PC-9 (cell line): ENCODE data around the gene PDE4D. TPM values are rescaled to one million over a fixed set of nuclear protein-coding genes. Genes with fewer than 3 reads are reported as not detected.

Experiments used
- BruUV-seq: library from RNA; stranded (reverse); fragments of 400-500 nt; replicated peaks from 2 replicates; lab custom pipeline; 2021; lab: Mats Ljungman, UMichigan
- CTCF ChIA-PET: fragments of 300-600 bp; sonication (Branson Sonifier 250); formaldehyde crosslinking; loops from one replicate; lab custom pipeline; 2022; ENCODE audit warnings: antibody characterized with exemption; lab: Charles Lee
- POLR2A ChIA-PET: fragments of 300-600 bp; sonication (Branson Sonifier 250); formaldehyde crosslinking; loops from one replicate; lab custom pipeline; 2022; ENCODE audit warnings: antibody characterized with exemption; ENCODE audit not compliant: unreplicated experiment; lab: Charles Lee
- DNase-seq, 2 experiments: peaks; one replicate each; pipeline versions ENCODE4 v3.0.0 to v3.0.0-alpha.2; 2015 to 2022; ENCODE audit warnings: mixed read lengths in 1 of 2
- H2AFZ ChIP-seq: fragments of 200-600 bp; sonication (generic); 2 replicates; pipeline ENCODE4 v1.8.1; 2017; ENCODE audit warnings: antibody characterized with exemption
- H3F3A ChIP-seq: fragments of 200-600 bp; sonication (generic); 2 replicates; pipeline ENCODE4 v1.8.1; 2017; ENCODE audit warnings: antibody characterized with exemption, mild to moderate bottlenecking, low read depth; ENCODE audit not compliant: insufficient read depth
- H3K27ac ChIP-seq: fragments of 200-600 bp; sonication (generic); 2 replicates; pipeline ENCODE4 v1.6.1; 2016; ENCODE audit warnings: mixed run types
- H3K27me3 ChIP-seq: fragments of 200-600 bp; sonication (generic); 2 replicates; pipeline ENCODE4 v1.6.1; 2016; ENCODE audit warnings: low read depth, mixed run types; ENCODE audit not compliant: insufficient read depth
- H3K36me3 ChIP-seq: fragments of 200-600 bp; sonication (generic); 2 replicates; pipeline ENCODE4 v1.6.1; 2016; ENCODE audit warnings: low read depth, mixed run types
- H3K4me1 ChIP-seq: fragments of 200-600 bp; sonication (generic); replicated peaks from 2 replicates; pipeline ENCODE4 v1.6.1; 2016; ENCODE audit warnings: mixed run types; ENCODE audit not compliant: insufficient read depth
- H3K4me2 ChIP-seq: fragments of 200-600 bp; sonication (generic); 2 replicates; pipeline ENCODE4 v1.6.1; 2017; ENCODE audit warnings: mixed run types
- H3K4me3 ChIP-seq: fragments of 200-600 bp; sonication (generic); 2 replicates; pipeline ENCODE4 v1.6.1; 2016; ENCODE audit warnings: mixed run types
- H3K79me2 ChIP-seq: fragments of 200-600 bp; sonication (generic); 2 replicates; pipeline ENCODE4 v1.6.1; 2017; ENCODE audit warnings: low read depth, mixed run types
- H3K9me2 ChIP-seq: fragments of 200-600 bp; sonication (generic); 2 replicates; pipeline ENCODE4 v1.8.1; 2017; ENCODE audit warnings: mild to moderate bottlenecking; ENCODE audit not compliant: insufficient read depth
- H3K9me3 ChIP-seq: fragments of 200-600 bp; sonication (generic); 2 replicates; pipeline ENCODE4 v1.8.1; 2016; ENCODE audit warnings: low read depth; ENCODE audit not compliant: insufficient read depth
- H4K20me1 ChIP-seq: fragments of 200-600 bp; sonication (generic); 2 replicates; pipeline ENCODE4 v1.8.1; 2017; ENCODE audit not compliant: insufficient read depth
- CTCF ChIP-seq: fragments of 200-600 bp; sonication (generic); conservative IDR thresholded peaks from 2 replicates; pipeline ENCODE4 v1.6.1; 2017; ENCODE audit warnings: mixed run types, antibody characterized with exemption, mild to moderate bottlenecking, moderate library complexity
- EZH2 ChIP-seq: fragments of 200-600 bp; sonication (generic); IDR thresholded peaks from 2 replicates; pipeline ENCODE4 v1.8.0; 2017; ENCODE audit warnings: antibody characterized with exemption, low read depth
- intact Hi-C: fragments of 100-400 bp; cut with micrococcal nuclease; formaldehyde crosslinking; loops from one replicate; pipeline ENCODE4 v1.10.0; 2022; ENCODE audit not compliant: unreplicated experiment
- total RNA-seq: library from RNA; stranded (reverse); gene quantifications from 2 replicates; pipeline ENCODE4 v1.2.3, GENCODE V29; 2021

Gene PDE4D
- total RNA-seq, 1 experiment from 2014 or later = 9.8 TPM

- intact Hi-C loops = no loop called here
- no peaks in the 10 kb centered on the region for H3K36me3 ChIP-seq
- ChIA-PET POLR2A (no interaction called here), CTCF (interaction anchor here (0.7 kb wide), 1 partner anchor 517 kb away, joined by 3 read pairs; no protein-coding TSS in a partner anchor)
- TF ChIP-seq EZH2 (no peak), CTCF (no peak)
- no peaks in the 10 kb centered on the region for H3F3A ChIP-seq
- peak overlapping the region; percentile 73; the same call in 1 of the 2 replicates for H2AFZ ChIP-seq
- no peaks in the 10 kb centered on the region for H3K79me2 ChIP-seq
- H3K9me3 ChIP-seq = no peaks in the 10 kb centered on the region
- no TSS peak for BruUV-seq
- no peak for DNase-seq
- 0 out of 2 replicates have a peak, but pooled peaks cover 4% of the 10 kb centered on the region for H3K4me1 ChIP-seq
- H3K4me3 ChIP-seq = no peak overlapping the region
- H3K9me2 ChIP-seq = peaks cover 4% of the 10 kb centered on the region; the same call in 1 of the 2 replicates
- H3K27me3 ChIP-seq = no peaks in the 10 kb centered on the region
- no peaks in the 10 kb centered on the region for H4K20me1 ChIP-seq
- H3K4me2 ChIP-seq = peak overlapping the region; percentile 75
- no peak overlapping the region for H3K27ac ChIP-seq
Measured at GRCh38 chr5:59275170-59275509, 618.4 kb downstream of the PDE4D start.

GRCh38 chr5:59274106-59274636 is 619.4 kb downstream of the PDE4D start:
- H3K9me2 ChIP-seq = peaks cover 7% of the 10 kb centered on the region; the same call in 1 of the 2 replicates
- no peaks in the 10 kb centered on the region for H3K79me2 ChIP-seq
- intact Hi-C loops = no loop called here
- no peak for TF ChIP-seq EZH2
- H3F3A ChIP-seq = no peaks in the 10 kb centered on the region
- ChIA-PET CTCF (no interaction called here), POLR2A (no interaction called here)
- H3K4me3 ChIP-seq = no peak overlapping the region
- DNase-seq = no peak
- 0 out of 2 replicates have a peak, but pooled peaks cover 4% of the 10 kb centered on the region for H3K4me1 ChIP-seq
- H3K4me2 ChIP-seq = no peak overlapping the region
- no peak overlapping the region for H3K27ac ChIP-seq
- BruUV-seq = no TSS peak
- no peaks in the 10 kb centered on the region for H3K36me3 ChIP-seq
- H4K20me1 ChIP-seq = no peaks in the 10 kb centered on the region
- H2AFZ ChIP-seq = no peak overlapping the region
- no peaks in the 10 kb centered on the region for H3K27me3 ChIP-seq
- no peaks in the 10 kb centered on the region for H3K9me3 ChIP-seq

- Histone ChIP-seq H3K4me3 (no peak overlapping the region), H3K79me2 (no peaks in the 10 kb centered on the region), H4K20me1 (no peaks in the 10 kb centered on the region), H3K9me2 (peaks cover 7% of the 10 kb centered on the region; the same call in 1 of the 2 replicates), H3K27ac (no peak overlapping the region), H3K36me3 (no peaks in the 10 kb centered on the region), H3F3A (no peaks in the 10 kb centered on the region), H3K9me3 (no peaks in the 10 kb centered on the region), H2AFZ (no peak overlapping the region), H3K4me2 (no peak overlapping the region), H3K4me1 (0 out of 2 replicates have a peak, but pooled peaks cover 4% of the 10 kb centered on the region), H3K27me3 (no peaks in the 10 kb centered on the region)
- intact Hi-C loops = no loop called here
- CTCF ChIA-PET = no interaction called here
- no peak for DNase-seq
- POLR2A ChIA-PET = no interaction called here
- no peak for TF ChIP-seq CTCF
- TF ChIP-seq EZH2 = no peak
- no TSS peak for BruUV-seq
Measured at GRCh38 chr5:59272809-59273427, 620.6 kb downstream of the PDE4D start.
